ENCODE results near the gene BPTF. TPM values are rescaled to one million over a fixed set of nuclear protein-coding genes. Genes with fewer than 3 reads are reported as not detected.
"Not testable (repeated sequence)": the region's sequence is repeated elsewhere in the genome, so short reads cannot be mapped to it uniquely, and the experiment has no call there.

Gene BPTF
- total RNA-seq, 1 donor from 2014 or later: 38.0 TPM

DNA sequence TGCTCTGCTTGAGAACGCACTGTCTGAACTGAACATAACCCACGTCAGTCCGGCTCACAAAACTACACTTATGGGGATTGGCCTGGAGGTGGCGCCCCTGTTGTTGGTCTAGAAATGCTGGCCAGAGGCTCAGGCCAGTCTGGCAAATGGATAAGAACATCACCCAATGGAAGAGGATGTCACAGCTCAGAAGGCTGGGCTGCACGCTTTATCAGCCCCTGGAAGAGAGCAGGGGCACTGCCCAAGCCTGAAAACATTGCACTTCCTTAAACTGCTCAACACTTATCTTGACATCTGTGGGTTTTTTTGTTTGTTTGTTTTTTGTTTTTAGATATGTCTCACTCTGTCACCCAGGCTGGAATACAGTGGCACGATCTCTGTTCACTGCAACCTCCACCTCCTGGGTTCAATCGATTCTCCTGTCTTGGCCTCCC lies 24.8 kb upstream of the BPTF start:
- TF ChIP-seq, protein P1, sequence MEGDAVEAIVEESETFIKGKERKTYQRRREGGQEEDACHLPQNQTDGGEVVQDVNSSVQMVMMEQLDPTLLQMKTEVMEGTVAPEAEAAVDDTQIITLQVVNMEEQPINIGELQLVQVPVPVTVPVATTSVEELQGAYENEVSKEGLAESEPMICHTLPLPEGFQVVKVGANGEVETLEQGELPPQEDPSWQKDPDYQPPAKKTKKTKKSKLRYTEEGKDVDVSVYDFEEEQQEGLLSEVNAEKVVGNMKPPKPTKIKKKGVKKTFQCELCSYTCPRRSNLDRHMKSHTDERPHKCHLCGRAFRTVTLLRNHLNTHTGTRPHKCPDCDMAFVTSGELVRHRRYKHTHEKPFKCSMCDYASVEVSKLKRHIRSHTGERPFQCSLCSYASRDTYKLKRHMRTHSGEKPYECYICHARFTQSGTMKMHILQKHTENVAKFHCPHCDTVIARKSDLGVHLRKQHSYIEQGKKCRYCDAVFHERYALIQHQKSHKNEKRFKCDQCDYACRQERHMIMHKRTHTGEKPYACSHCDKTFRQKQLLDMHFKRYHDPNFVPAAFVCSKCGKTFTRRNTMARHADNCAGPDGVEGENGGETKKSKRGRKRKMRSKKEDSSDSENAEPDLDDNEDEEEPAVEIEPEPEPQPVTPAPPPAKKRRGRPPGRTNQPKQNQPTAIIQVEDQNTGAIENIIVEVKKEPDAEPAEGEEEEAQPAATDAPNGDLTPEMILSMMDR (conservative IDR thresholded peaks at IDR 0.05; ENCODE audit: low read depth, low read length): peak; percentile 81
- peak; percentile 26 for DNase-seq (ENCODE audit: low read depth)
- H3K4me3 ChIP-seq (ENCODE audit: low read depth, low read length): no peak overlapping the region

DNA sequence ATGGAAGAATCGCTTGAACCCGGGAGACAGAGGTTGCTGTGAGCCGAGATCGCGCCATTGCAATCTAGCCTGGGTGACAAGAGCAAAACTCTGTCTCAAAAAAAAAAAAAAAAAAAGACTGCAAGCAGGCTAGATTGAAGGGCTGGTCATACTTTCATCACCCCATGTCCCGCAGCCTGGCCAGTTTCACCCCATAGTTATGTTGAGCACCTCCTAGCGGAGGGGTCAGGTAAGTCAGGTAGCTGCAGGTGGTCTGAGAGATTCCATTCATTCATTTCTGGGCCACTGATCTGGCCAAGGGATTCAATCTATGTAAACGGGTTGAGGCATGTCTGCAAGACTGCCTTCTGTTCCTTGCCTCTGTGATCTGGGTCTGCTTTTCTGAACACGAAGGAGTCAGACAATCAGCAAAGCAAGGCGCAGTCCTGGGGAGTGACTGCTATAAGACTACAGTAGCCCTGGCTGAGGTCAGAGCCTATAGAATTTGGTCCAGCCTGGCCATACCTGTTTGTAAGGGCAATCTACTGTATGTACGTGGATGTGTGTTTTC lies 23.6 kb upstream of the BPTF start:
- DNase-seq (ENCODE audit: low read depth): no peak

DNA sequence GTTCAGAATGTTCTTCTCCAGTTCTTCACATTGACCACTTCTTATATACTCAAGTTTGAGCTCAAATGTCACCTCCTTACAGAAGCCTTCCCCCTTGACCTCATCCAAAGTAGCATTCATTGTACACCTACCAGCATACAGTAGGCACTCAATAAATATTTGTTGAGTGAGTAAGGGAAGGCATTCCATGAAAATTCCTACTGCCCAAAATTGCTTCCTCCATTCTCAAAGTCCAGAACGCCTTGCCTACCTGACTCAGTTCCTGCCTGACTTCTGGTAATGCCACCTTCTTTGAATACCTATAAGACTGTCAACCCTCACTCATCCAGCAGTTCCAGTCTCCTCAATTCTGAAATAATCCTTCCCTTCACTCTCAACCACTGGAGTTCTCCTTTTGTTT lies 14.8 kb upstream of the BPTF start:
- DNase-seq (ENCODE audit: low read depth): no peak
- no peak overlapping the region for H3K4me3 ChIP-seq (ENCODE audit: low read depth, low read length)
- TF ChIP-seq, protein P1 (conservative IDR thresholded peaks at IDR 0.05; ENCODE audit: low read depth, low read length): no peak

More for the DNA sequence above, 23.6 kb upstream of the BPTF start:
- H3K4me3 ChIP-seq (ENCODE audit: low read depth, low read length): no peak overlapping the region
- TF ChIP-seq, protein P1 (conservative IDR thresholded peaks at IDR 0.05; ENCODE audit: low read depth, low read length): no peak

DNA sequence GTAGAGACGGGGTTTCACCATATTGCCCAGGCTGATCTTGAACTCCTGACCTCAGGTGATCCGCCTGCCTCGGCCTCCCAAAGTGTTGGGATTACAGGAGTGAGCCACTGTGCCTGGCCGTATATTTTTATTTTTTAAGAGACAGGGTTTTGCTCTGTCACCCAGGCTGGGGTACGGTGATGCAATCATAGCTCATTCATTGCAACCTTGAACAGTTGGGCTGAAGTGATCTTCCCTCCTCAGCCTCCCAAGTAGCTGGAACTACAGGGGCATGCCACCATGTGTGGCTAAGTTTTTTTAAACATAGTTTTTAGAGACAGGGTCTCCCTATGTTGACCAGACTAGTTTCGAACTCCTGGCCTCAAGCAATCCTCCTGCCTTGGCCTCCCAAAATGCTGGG lies 12.9 kb upstream of the BPTF start:
- H3K4me3 ChIP-seq (ENCODE audit: low read depth, low read length); DNase-seq (ENCODE audit: low read depth): not testable (repeated sequence)

DNA sequence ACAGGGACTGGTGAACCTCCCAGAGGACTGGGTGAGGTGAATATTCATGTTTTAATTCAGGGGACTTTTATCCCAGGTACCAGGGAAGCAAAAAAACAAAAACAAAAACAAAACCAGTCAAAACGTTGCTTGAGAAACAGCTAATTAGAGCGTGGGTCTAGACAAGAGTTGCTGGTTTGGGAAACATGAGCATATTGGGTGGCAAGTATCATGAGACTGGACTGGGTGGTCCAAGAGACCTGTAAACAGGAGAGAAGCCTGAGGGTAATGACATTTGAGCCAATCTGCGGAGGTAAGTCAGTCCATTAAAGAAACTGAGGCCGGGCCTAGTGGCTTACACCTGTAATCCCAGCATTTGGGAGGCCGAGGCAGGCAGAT lies 11.5 kb upstream of the BPTF start:
- no peak for DNase-seq (ENCODE audit: low read depth)
- no peak overlapping the region for H3K4me3 ChIP-seq (ENCODE audit: low read depth, low read length)
- TF ChIP-seq, protein P1 (conservative IDR thresholded peaks at IDR 0.05; ENCODE audit: low read depth, low read length): no peak

DNA sequence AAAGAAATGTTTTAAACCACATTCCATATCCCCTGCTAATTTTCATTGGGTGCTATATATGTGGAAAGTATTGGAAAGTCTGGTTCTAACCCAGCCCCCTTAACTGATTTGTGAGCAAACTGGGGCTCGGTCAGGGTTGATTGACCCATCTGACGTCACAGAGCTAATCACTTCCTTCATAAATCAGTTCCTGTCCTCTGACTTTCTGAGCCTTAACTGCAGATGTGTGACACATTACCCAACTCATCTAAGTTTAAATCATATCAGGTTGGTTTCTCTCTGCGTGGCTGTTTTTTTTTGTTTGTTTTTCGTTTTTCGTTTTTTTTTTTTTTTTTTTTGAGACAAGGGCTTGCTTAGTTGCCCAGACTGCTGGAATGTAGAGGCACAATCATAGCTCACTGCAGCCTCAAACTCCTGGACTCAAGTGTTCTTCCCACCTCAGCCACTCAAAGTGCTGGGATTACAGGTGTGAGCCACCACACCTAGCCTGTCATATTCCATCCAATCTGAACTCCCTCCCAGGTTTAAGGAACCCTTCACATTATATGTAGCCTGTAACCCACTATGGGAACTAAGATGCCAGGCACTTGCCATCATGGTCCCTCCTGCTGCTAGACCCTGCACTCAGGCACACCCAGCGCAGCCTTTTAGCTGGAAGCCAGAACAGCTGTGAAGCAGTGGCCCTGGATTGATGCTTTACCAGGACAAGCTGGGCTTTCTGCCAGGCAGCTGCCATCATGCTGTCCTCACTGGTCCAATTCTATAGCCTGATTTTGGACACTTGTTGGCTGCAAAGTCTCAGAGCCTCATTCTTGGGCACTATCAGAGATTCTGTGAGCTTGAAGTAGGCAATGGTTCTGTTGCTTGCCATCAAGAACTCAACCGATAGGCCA lies 6.9 kb upstream of the BPTF start:
- no peak overlapping the region for H3K4me3 ChIP-seq (ENCODE audit: low read depth, low read length)
- TF ChIP-seq, protein P1 (conservative IDR thresholded peaks at IDR 0.05; ENCODE audit: low read depth, low read length): no peak
- DNase-seq (ENCODE audit: low read depth): peak; percentile 25

DNA sequence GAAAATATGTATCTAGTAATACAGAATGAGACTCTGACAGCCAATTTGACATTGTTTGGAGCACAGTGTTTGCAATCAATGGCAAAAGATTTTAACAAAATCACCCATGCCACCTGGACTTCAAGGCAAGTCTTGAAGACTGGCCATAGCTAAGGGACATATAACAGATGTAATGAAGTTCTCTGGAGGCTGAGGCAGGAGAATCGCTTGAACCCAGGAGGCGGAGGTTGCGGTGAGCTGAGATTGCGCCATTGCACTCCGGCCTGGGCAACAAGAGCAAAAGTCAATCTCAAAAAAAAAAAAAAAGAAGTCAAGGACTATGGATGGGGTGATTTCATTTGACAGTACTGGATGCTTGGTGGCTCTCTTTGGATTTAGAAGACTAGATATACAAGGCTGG lies 5.6 kb upstream of the BPTF start:
- no peak for DNase-seq (ENCODE audit: low read depth)
- TF ChIP-seq, protein P1 (conservative IDR thresholded peaks at IDR 0.05; ENCODE audit: low read depth, low read length): no peak
- H3K4me3 ChIP-seq (ENCODE audit: low read depth, low read length): no peak overlapping the region

All from epithelial cell of proximal tubule (primary cell).